HG03378 (cell line): Measurements from ENCODE around the gene OR2H1.
"Not testable (repeated sequence)": the region's sequence is repeated elsewhere in the genome, so short reads cannot be mapped to it uniquely, and the experiment has no call there.

Experiments
- ATAC-seq: cut with Tn5 transposase; IDR thresholded peaks from one replicate; pipeline ENCODE4 v1.9.1; 2021; ENCODE audit warnings: mild to moderate bottlenecking, moderate library complexity; ENCODE audit not compliant: unreplicated experiment

The OR2H1 gene

GRCh38 chr6:29456971-29457370 lies at the start of gene OR2H1, which contains the start of gene OR11A1:
Gene OR2H1, plus strand, starts transcription at chr6:29457155. Its CDS starts 4,615 bp downstream, at chr6:29461770.
Gene OR11A1, minus strand, starts transcription at chr6:29457071. Its CDS starts 29,430 bp downstream, at chr6:29427641.
- ATAC-seq, result no peak

- ATAC-seq, result no peak
These were observed 42.4 kb upstream of the OR2H1 start, which contains the start of gene OR12D1 for GRCh38 chr6:29414588-29414987. Gene OR12D1, plus strand, starts transcription at chr6:29414928.

- no peak for ATAC-seq
These were observed 37.4 kb upstream of the OR2H1 start for GRCh38 chr6:29419516-29419915.

- ATAC-seq, result no peak
These were observed 32.8 kb upstream of the OR2H1 start for GRCh38 chr6:29424168-29424567.

- ATAC-seq, result no peak
These were observed 32.4 kb upstream of the OR2H1 start for GRCh38 chr6:29424575-29424974.

- no peak for ATAC-seq
These were observed 31.9 kb upstream of the OR2H1 start for GRCh38 chr6:29425075-29425474.

- ATAC-seq, result no peak
These were observed 30.3 kb upstream of the OR2H1 start for GRCh38 chr6:29426654-29427053.

- not testable (repeated sequence) for ATAC-seq
These were observed 20.2 kb upstream of the OR2H1 start for GRCh38 chr6:29436730-29437129.

- ATAC-seq, result no peak
These were observed 17.9 kb upstream of the OR2H1 start, which contains the start of gene OR10C1 for GRCh38 chr6:29439006-29439405. Gene OR10C1, plus strand, starts transcription at chr6:29439306. Its CDS starts 710 bp downstream, at chr6:29440016.

GRCh38 chr6:29442719-29443118 lies 14.2 kb upstream of the OR2H1 start:
- no peak for ATAC-seq

- not testable (repeated sequence) for ATAC-seq
These were observed 12.9 kb upstream of the OR2H1 start for GRCh38 chr6:29444031-29444430.

- ATAC-seq, result no peak
These were observed 9.3 kb upstream of the OR2H1 start for GRCh38 chr6:29447670-29448069.

- ATAC-seq, result no peak
These were observed 5.3 kb upstream of the OR2H1 start for GRCh38 chr6:29451471-29452193.

GRCh38 chr6:29461021-29461814 lies 4.3 kb downstream of the OR2H1 start:
- ATAC-seq, result no peak

- ATAC-seq, result no peak
These were observed 5.1 kb downstream of the OR2H1 start for GRCh38 chr6:29462022-29462421.

GRCh38 chr6:29465279-29465678 lies 8.3 kb downstream of the OR2H1 start:
- no peak for ATAC-seq

- ATAC-seq, result no peak
These were observed 8.8 kb downstream of the OR2H1 start for GRCh38 chr6:29465801-29466200.

- no peak for ATAC-seq
These were observed 9.3 kb downstream of the OR2H1 start for GRCh38 chr6:29466241-29466640.

- ATAC-seq, result no peak
These were observed 18.0 kb downstream of the OR2H1 start for GRCh38 chr6:29474996-29475395.

GRCh38 chr6:29477923-29478450 lies 21.0 kb downstream of the OR2H1 start:
- no peak for ATAC-seq

GRCh38 chr6:29478740-29479139 lies 21.8 kb downstream of the OR2H1 start:
- ATAC-seq, result no peak

GRCh38 chr6:29479560-29479959 lies 22.6 kb downstream of the OR2H1 start:
- ATAC-seq, result no peak
